ENCODE measurements around the gene DMKN.

DMKN gene

GRCh38 chr19:35488677-35489076 lies 24.8 kb downstream of the DMKN start:
- Histone ChIP-seq H3K4me2 (ENCODE audit: low read length) (no peak overlapping the region), H3K27me3 (ENCODE audit: control insufficient read depth, low read length) (peaks cover 29% of the 10 kb centered on the region)

GRCh38 chr19:35487656-35488182 lies 25.7 kb downstream of the DMKN start:
- Histone ChIP-seq H3F3A (ENCODE audit: control insufficient read depth, insufficient read depth) (peaks cover 5% of the 10 kb centered on the region; the same call in 1 of the 2 replicates), H3K9me2 (replicated peaks; ENCODE audit: control insufficient read depth, low read length) (no peaks in the 10 kb centered on the region), H3K36me3 (ENCODE audit: control insufficient read depth, low read length) (no peaks in the 10 kb centered on the region), H3K4me1 (ENCODE audit: control insufficient read depth, low read length) (peaks cover 15% of the 10 kb centered on the region), H3K27me3 (ENCODE audit: control insufficient read depth, low read length) (peaks cover 24% of the 10 kb centered on the region), H3K4me3 (ENCODE audit: low read length) (no peak overlapping the region), H3K79me2 (ENCODE audit: control insufficient read depth, low read length) (no peaks in the 10 kb centered on the region), H3K4me2 (ENCODE audit: low read length) (no peak overlapping the region), H3K9me3 (ENCODE audit: control insufficient read depth, insufficient read depth, low read length) (no peaks in the 10 kb centered on the region), H4K20me1 (ENCODE audit: control insufficient read depth, insufficient read depth, low read depth, low read length) (no peaks in the 10 kb centered on the region), H3K27ac (ENCODE audit: low read depth, low read length) (no peak overlapping the region)
- TF ChIP-seq CTCF (IDR thresholded peaks at IDR 0.05; ENCODE audit: low read depth, low read length, poor library complexity, severe bottlenecking) = no peak
- TF ChIP-seq EZH2phosphoT487 (IDR thresholded peaks at IDR 0.05; ENCODE audit: borderline replicate concordance, low read length) = no peak

More at GRCh38 chr19:35488677-35489076, 24.8 kb downstream of the DMKN start:
- H3K4me3 ChIP-seq (ENCODE audit: low read length) = no peak overlapping the region
- peaks cover 5% of the 10 kb centered on the region; the same call in 1 of the 2 replicates for H3F3A ChIP-seq (ENCODE audit: control insufficient read depth, insufficient read depth)
- peaks cover 15% of the 10 kb centered on the region for H3K4me1 ChIP-seq (ENCODE audit: control insufficient read depth, low read length)
- H3K79me2 ChIP-seq (ENCODE audit: control insufficient read depth, low read length) = no peaks in the 10 kb centered on the region
- H3K27ac ChIP-seq (ENCODE audit: low read depth, low read length) = no peak overlapping the region
- TF ChIP-seq EZH2phosphoT487 (IDR thresholded peaks at IDR 0.05; ENCODE audit: borderline replicate concordance, low read length) = no peak
- TF ChIP-seq CTCF (IDR thresholded peaks at IDR 0.05; ENCODE audit: low read depth, low read length, poor library complexity, severe bottlenecking) = no peak
- no peaks in the 10 kb centered on the region for H4K20me1 ChIP-seq (ENCODE audit: control insufficient read depth, insufficient read depth, low read depth, low read length)
- no peaks in the 10 kb centered on the region for H3K9me2 ChIP-seq (replicated peaks; ENCODE audit: control insufficient read depth, low read length)
- H3K36me3 ChIP-seq (ENCODE audit: control insufficient read depth, low read length) = no peaks in the 10 kb centered on the region
- no peaks in the 10 kb centered on the region for H3K9me3 ChIP-seq (ENCODE audit: control insufficient read depth, insufficient read depth, low read length)

GRCh38 chr19:35486268-35486708 lies 27.2 kb downstream of the DMKN start:
- Histone ChIP-seq H3K36me3 (ENCODE audit: control insufficient read depth, low read length) (no peaks in the 10 kb centered on the region), H3K4me1 (ENCODE audit: control insufficient read depth, low read length) (peaks cover 15% of the 10 kb centered on the region), H3K9me3 (ENCODE audit: control insufficient read depth, insufficient read depth, low read length) (no peaks in the 10 kb centered on the region), H3F3A (ENCODE audit: control insufficient read depth, insufficient read depth) (peaks cover 5% of the 10 kb centered on the region; the same call in 1 of the 2 replicates), H3K27ac (ENCODE audit: low read depth, low read length) (no peak overlapping the region), H3K79me2 (ENCODE audit: control insufficient read depth, low read length) (no peaks in the 10 kb centered on the region), H4K20me1 (ENCODE audit: control insufficient read depth, insufficient read depth, low read depth, low read length) (no peaks in the 10 kb centered on the region), H3K4me2 (ENCODE audit: low read length) (no peak overlapping the region), H3K9me2 (replicated peaks; ENCODE audit: control insufficient read depth, low read length) (no peaks in the 10 kb centered on the region), H3K4me3 (ENCODE audit: low read length) (no peak overlapping the region), H3K27me3 (ENCODE audit: control insufficient read depth, low read length) (peaks cover 14% of the 10 kb centered on the region)
- TF ChIP-seq CTCF (IDR thresholded peaks at IDR 0.05; ENCODE audit: low read depth, low read length, poor library complexity, severe bottlenecking) = no peak
- no peak for TF ChIP-seq EZH2phosphoT487 (IDR thresholded peaks at IDR 0.05; ENCODE audit: borderline replicate concordance, low read length)

Data from DOHH2 (cell line).